ENCODE results near the gene TRIO.
A peak's percentile ranks its signal among the peaks of the same experiment; 100 is the strongest.

The TRIO gene

GRCh38 chr5:14267991-14268708, 125.0 kb downstream of the TRIO start (continued):
- TF ChIP-seq ZSCAN18 (tag by site-specific recombination; IDR thresholded peaks at IDR 0.05) = no peak
- no peak for TF ChIP-seq ZNF423 (tag by site-specific recombination; IDR thresholded peaks at IDR 0.05)
- 0 out of 2 replicates have a peak, but pooled peaks have one; percentile 17 for TF ChIP-seq BCL11A (tag by site-specific recombination; IDR thresholded peaks at IDR 0.05; ENCODE audit: low read depth)
- peak; percentile 99 for TF ChIP-seq ZNF600 (tag by site-specific recombination; IDR thresholded peaks at IDR 0.05)
- no peak for TF ChIP-seq ZNF624 (tag by site-specific recombination; IDR thresholded peaks at IDR 0.05)
- TF ChIP-seq ZNF354C (tag by site-specific recombination; IDR thresholded peaks at IDR 0.05; ENCODE audit: borderline replicate concordance, low read depth) = no peak
- TF ChIP-seq GLI2 (tag by site-specific recombination; IDR thresholded peaks at IDR 0.05; ENCODE audit: borderline replicate concordance, low read depth) = no peak
- no peak for TF ChIP-seq ZNF138 (tag by site-specific recombination; IDR thresholded peaks at IDR 0.05; ENCODE audit: borderline replicate concordance)
- TF ChIP-seq ZNF175 (tag by site-specific recombination; IDR thresholded peaks at IDR 0.05) = no peak

GRCh38 chr5:14268738-14269137, 125.6 kb downstream of the TRIO start:
- H3K27ac ChIP-seq (ENCODE audit: extremely low read depth, low read depth, low read length) = no peak overlapping the region; the same call in 1 of the 2 replicates
- POLR2A ChIA-PET = interaction anchor here (1.6 kb wide), 1 partner anchor 123 kb away, joined by 4 read pairs; no protein-coding TSS in a partner anchor

GRCh38 chr5:14269395-14269794, 126.3 kb downstream of the TRIO start:
- CTCF ChIA-PET = interaction anchor here (0.6 to 3.8 kb wide), 31 partner anchors 8 to 379 kb away, joined by 3 to 28 read pairs (median 6); no protein-coding TSS in a partner anchor
- peaks cover 51% of the 10 kb centered on the region for H3K4me1 ChIP-seq (ENCODE audit: control insufficient read depth, insufficient read depth, low read length)
- peaks cover 0 to 4% of the 10 kb centered on the region in 2 experiments; a peak in 1 of 3 replicates for H3K36me3 ChIP-seq (ENCODE audit: control insufficient read depth in 2 of 2, insufficient read depth in 1 of 2, low read length in 2 of 2)
- no peaks in the 10 kb centered on the region for H3K9me3 ChIP-seq (ENCODE audit: control insufficient read depth, insufficient read depth, low read depth, low read length)
- H3K27ac ChIP-seq (ENCODE audit: extremely low read depth, low read depth, low read length) = no peak overlapping the region; the same call in 1 of the 2 replicates
- POLR2A ChIA-PET = interaction anchor here (1.6 kb wide), 1 partner anchor 124 kb away, joined by 4 read pairs; no protein-coding TSS in a partner anchor
- no peak overlapping the region for H3K4me3 ChIP-seq (ENCODE audit: low read depth, low read length)
- no peak for TF ChIP-seq PATZ1 (tag by site-specific recombination; IDR thresholded peaks at IDR 0.05)
- peak; percentile 83 for TF ChIP-seq SP7 (tag by site-specific recombination; IDR thresholded peaks at IDR 0.05)
- TF ChIP-seq IKZF3 (tag by site-specific recombination; IDR thresholded peaks at IDR 0.05) = peak; percentile 19; the same call in 1 of the 2 replicates
- no peak for TF ChIP-seq ZNF112 (tag by site-specific recombination; IDR thresholded peaks at IDR 0.05)

More at GRCh38 chr5:14268738-14269137, 125.6 kb downstream of the TRIO start:
- no peak overlapping the region for H3K4me3 ChIP-seq (ENCODE audit: low read depth, low read length)
- TF ChIP-seq OSR2 (tag by site-specific recombination; IDR thresholded peaks at IDR 0.05) = 0 out of 2 replicates have a peak, but pooled peaks have one; percentile 1
- TF ChIP-seq ZNF10 (tag by site-specific recombination; IDR thresholded peaks at IDR 0.05) = no peak
- no peaks in the 10 kb centered on the region for H3K9me3 ChIP-seq (ENCODE audit: control insufficient read depth, insufficient read depth, low read depth, low read length)
- peaks cover 57% of the 10 kb centered on the region for H3K4me1 ChIP-seq (ENCODE audit: control insufficient read depth, insufficient read depth, low read length)
- CTCF ChIA-PET = interaction anchor here (0.6 to 3.8 kb wide), 17 partner anchors 11 to 380 kb away, joined by 3 to 28 read pairs (median 6); partner anchors contain the start of gene TRIO
- peaks cover 0 to 4% of the 10 kb centered on the region in 2 experiments; a peak in 1 of 3 replicates for H3K36me3 ChIP-seq (ENCODE audit: control insufficient read depth in 2 of 2, insufficient read depth in 1 of 2, low read length in 2 of 2)
